GM18870 (cell line): ENCODE measurements around the gene SORBS2.

ENCODE experiments used
- ATAC-seq: cut with Tn5 transposase; IDR thresholded peaks from one replicate; pipeline ENCODE4 v1.9.1; 2021; ENCODE audit warnings: moderate library complexity; ENCODE audit not compliant: unreplicated experiment

Gene SORBS2

DNA sequence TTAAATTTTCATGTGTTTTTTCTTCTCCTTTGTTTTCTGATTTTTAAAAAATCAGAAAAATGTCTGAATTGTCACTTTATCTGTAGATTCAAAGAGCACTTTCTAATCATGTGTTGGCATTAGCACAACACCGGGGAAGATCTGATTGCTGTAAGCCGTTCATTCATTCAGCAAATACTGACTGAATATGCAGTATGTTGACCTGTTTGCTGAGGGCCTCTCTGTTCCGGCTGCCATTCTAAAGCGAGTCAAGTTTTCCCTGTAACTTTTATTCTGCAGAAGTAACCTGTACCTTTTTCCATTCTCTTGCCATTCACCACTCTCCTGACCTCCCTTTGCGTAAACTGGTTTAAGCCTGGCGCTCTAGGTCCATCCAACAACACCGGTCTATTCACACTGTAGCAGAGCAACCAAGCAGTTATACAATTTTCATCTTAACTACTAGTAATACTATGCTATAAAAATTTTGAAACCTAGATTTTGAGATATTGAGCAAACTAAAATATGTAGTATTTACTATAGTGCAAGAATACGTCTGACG is 6.7 kb downstream of the SORBS2 start:
- no peak for ATAC-seq

DNA sequence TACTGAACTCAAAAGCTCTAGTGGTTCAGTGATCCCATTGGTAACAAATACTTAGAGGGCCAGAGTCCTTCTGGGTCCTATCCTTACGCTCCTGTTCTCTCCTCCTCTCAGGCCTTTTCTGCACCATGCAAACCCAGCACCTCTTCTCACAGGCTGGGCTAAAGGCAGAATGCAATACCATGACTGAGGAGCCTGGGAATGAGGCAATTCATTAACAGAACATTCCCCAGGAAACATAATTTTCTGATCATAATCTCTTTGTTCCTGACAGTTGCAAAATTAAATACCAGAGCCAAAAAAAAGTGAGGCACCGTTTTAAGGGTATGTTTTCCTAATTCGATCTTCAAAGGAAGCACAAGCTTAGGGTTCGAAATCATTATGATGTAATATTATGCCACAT is 9.0 kb downstream of the SORBS2 start:
- ATAC-seq = no peak

DNA sequence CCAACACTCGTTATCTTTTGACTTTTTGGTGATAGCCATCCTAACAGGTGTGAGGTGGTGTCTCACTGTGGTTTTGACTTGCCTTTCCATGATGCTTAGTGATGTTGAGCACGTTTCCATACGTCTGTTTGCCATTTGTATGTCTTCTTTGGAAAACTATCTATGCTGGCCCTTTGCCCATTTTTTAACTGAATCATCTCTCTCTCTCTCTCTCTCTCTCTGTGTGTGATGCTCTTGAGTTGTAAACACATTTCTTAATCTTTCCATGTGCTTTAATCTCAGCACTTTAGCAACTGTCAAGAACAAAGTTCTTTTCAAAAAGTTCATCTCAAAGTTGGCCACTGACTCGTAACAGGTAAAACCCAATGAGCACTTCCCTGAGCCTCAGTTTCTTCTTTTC is 10.5 kb downstream of the SORBS2 start:
- ATAC-seq = no peak

DNA sequence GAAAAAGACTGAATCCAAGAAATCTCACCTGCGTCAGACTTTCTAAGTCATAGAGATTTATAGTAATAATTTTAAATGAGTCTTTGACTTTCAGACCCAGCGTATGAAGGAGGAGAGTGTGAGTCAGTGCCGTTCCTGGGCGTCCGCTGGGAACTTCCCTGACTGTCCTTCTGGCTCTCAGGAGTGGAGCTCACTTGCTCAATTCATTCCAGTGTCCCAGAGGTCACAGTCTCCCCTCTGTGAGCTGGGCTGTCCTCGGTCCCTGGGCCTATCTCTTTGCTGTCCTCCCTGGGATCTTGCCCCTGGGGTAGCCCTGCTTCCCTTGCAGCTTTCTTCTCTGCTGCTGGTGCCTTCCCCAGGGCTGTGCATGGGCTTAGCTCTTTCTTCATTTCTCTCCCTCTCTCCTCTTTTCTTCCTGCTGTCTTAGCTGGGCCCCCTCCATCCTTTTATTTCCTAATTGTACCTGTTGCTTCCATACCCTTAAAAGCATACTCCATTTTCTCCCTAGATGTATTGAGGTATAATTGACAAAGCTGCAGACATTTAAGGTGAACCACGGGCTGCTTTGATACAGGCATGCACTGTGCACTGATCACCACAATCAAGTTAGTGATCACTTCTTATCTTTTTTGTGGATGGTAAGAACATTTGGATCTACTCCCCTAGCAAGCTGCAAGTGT is 11.6 kb downstream of the SORBS2 start:
- no peak for ATAC-seq

DNA sequence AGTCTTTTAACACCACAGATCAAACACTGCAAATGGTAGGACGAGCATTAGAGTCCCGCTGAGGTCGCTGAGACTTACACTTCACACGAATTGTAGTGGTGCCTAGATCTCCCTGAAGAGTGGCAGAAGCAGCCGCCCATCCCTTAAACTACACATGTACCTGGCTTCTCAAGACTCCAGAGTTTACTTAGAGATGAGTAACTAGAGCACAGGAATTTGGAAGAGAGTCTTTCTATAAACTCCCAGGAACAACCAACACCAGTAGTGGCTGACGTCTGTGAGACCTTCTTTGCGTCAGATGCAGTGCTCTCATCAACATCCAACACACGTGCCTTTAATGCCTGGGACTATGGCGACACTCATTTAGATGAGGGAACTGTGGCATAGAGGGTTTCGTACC is 12.6 kb downstream of the SORBS2 start:
- ATAC-seq = no peak

DNA sequence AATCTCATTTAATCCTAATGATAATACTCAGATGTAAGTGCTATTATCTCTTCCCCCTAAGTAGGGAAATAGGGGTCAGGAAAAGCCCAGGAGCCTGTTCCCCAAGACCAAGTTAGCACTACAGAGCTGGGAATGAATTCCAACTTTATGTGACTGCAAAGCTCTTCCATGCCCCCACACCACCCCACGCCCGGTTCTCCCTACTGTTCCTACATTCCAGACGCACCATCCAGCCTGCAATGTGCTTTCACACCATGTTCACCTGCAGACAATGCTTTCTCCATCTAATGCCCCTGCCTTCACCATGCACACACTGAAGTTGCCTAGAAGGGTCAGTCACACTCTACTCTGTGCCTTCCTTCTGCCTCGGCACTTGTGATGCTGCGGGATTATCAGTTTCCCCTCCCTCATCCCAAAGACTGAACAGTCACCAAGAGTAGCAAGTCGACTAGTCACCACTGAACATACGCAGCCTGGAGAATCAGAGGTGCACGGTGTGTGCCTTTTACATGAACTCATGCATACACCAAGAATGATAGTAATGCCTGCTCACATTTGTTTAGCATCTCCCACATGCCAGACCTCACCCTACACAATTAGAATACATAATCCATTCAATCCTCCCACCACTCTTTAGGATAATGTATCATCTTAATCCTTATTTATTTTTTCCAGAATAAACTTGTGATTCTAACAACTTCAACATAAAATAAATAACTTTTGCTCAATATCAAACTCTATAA is 14.2 kb downstream of the SORBS2 start:
- ATAC-seq = no peak

DNA sequence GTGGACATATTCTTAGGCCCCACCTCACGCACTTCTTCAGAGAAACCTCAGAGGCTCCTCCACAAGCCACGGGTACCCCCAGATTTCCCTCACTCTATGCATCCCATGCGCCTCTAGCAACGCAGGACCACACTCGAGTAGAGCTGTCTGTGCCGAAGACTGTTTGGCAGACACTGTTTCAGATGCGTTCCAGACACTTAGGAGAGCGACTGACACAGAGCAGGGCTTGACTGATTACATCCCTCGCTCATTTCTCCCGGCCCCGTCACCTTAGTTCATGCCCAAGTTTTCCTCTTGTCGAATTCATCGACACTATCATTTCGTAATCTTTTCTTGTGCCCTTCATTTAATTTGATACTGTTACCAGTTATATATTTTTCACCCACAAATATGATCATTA is 15.0 kb downstream of the SORBS2 start:
- ATAC-seq = no peak

DNA sequence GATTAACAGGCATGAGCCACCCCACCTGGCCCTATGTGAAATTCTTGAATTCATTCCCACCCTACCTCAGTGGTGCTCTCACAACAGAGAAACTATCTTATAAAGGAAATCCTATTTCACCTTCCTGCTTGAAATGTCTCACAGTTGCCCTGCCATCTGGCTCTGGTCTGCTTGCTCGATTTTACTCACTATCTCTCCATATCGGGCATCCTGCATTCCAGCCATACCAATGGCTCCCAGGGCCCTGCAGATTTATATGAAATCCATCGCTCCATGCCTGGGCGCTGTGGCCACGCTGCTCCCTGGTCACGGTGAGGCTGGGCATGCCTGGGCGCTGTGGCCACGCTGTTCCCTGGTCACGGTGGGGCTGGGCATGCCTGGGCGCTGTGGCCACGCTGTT is 15.8 kb downstream of the SORBS2 start:
- no peak for ATAC-seq

DNA sequence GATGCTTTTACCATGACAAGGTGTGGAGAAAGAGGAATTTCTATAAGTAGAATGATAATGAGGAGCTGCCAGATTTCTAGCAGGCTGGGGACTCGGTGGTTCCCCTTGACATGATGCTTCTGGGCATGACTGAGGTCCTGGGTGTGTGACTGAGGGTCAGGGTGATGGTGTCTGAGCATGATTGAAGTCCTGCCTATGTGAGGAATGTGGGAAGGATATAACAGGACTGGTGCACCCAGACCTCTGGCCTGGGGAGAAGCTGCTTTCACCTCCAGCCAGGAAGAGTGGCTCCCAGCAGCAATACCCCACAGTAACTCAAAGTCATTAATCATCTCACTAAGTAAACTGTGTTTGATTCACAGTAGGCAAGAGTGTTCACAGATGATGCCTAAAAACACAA is 17.4 kb downstream of the SORBS2 start:
- ATAC-seq = no peak

DNA sequence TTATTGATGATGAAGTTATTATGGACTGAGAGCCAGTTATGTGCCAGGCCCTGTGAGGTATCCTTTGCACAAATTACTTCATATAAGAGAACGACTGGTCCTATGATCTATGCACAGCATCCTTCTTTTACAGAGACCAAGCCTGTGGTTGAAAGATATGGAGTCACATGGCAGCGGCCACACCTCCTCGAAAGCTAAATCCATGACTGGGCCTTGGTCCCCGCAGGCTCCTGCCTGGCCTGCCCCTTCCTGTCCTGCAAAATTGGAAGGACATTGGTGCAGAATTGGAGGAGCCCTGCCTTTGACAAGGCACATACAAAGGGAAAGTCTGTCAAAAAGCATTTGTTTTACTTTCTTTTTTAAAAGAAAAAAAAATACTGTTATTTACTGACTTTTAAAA is 18.3 kb downstream of the SORBS2 start:
- ATAC-seq = no peak

DNA sequence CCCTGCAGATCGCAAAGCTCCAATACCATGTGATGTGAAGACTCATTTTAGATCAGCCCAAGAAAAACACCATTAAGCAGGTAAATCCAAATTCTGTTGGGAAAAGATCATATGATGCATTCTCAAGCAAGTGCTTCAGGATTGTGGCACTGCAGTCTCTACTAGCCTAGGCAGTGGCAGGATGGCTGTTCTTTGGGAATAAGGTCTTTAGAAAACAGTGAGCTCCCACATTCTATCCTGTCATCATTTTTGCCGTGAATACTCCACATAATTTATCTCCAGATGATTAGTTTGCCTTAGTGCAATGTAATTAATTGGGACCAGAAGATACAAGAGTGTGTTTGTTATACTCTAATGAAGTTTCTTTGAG is 18.9 kb downstream of the SORBS2 start:
- ATAC-seq = no peak

DNA sequence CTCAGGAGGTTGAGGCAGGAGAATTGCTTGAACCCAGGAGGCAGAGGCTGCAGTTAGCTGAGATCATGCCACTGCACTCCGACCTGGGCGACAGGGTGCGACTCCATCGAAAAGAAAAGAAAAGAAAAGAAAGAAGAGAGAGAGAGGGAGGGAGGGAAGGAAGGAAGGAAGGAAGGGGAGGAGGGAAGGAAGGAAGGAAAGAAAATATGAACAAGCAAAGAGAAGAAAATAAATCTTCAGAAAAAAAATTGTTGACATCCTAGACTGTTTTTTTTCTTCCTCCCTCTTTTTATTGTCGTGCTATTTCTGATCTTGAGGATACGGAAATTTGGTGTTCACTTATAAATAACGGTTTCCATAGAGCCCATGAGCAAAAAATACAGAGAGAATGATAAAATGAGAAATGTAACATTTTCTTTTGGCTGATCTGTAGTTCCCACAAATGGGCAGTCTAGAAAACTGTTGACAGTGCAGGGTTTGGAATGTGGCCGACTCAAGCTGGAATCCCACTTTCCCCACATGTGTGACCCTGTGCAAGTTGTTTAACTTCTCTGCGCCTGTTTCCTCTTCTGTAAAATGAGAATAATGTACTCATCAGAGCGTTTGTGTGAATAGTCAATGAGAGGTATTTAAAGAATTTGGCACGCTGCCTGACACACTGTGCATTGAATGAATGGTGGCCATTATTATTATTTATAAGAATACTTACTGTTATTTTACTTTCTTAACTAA is 19.4 kb downstream of the SORBS2 start:
- no peak for ATAC-seq

DNA sequence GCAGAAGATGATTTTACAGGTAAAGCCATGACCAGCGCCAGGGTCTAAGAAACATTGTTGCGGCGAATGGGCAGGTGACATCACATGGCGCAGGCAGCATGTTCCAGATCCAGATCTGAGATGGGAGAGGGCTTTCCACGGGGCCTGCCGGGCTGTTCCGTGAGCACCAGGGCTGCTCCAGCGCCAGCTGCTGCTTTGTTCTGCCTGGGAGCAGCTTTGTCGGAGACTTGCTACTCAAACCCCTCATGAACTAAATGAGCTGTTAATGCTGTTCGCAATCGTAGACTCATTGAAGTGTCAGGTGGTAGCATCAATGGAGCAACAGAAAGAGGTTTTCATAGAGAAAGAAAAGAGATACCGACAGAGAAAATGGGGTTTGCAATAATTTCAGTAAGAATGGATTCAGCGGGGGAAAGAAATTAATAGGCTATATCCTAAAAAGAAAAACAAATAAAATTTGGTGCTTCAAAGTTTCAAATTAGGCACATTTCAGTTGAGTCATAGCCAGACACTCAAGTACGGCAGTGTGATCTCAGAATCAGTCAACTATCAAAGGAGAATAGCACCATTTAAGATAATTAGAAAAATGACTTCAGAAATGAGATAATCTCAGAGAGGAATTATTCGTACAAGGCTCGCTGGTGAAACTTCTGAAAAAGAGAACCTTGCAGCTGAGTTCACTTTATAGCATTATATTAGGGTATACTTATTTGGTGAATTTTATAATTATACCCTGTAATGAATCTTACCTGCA is 23.9 kb downstream of the SORBS2 start:
- no peak for ATAC-seq

DNA sequence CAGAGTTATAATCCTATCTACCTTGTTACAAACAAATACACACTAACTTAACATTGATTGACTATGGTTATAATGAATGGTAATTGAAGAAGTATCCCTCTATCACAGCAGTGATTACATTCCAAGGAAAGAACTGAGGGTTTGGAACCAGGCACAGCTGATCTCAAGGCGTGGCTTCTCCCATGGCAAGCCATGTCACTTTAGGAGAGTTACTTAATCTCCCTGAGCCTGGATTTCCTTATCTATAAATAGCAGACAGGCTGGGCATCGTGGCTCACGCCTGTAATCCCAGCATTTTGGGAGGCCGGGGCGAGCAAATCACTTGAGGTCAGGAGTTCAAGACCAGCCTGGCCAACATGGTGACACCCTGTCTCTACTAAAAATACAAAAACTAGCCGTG is 25.6 kb downstream of the SORBS2 start:
- no peak for ATAC-seq

DNA sequence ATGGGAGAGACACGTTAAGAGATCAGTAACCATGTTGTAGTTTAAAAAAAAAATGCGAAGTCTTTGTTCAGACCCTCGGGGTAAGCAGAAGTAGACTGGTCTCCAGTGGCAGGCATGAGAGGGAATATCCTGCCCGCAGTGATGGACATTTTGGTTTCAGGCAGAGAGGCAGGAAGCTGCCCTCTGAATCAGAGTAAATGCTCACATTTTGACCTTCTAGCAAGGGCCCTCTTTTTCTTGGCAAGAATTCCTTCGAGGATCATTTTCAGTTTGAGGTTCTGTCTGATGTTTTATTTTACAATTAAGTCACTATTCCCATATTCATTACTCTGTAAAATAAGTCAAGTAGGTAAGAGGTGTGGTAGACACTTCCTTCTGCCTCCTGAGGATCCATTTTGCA is 28.4 kb downstream of the SORBS2 start:
- no peak for ATAC-seq

DNA sequence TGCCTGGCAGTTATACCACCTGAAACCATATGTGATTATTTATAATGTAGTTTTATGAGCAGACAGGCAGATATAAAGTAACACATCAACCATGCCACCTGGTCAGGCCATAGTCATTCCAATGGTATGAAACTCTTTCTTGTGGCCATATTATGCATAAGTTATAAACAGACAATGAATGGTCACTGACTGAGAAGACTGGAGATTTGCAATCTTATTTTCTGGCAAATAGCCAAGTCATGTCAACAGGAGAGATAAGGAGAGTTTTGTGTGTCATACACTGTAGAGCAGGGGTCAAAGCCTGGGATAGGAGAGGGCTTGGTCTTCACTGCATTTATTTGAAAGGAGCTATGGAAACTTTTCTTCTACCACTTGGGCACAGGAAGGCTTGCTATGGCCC is 29.5 kb downstream of the SORBS2 start:
- ATAC-seq = no peak

DNA sequence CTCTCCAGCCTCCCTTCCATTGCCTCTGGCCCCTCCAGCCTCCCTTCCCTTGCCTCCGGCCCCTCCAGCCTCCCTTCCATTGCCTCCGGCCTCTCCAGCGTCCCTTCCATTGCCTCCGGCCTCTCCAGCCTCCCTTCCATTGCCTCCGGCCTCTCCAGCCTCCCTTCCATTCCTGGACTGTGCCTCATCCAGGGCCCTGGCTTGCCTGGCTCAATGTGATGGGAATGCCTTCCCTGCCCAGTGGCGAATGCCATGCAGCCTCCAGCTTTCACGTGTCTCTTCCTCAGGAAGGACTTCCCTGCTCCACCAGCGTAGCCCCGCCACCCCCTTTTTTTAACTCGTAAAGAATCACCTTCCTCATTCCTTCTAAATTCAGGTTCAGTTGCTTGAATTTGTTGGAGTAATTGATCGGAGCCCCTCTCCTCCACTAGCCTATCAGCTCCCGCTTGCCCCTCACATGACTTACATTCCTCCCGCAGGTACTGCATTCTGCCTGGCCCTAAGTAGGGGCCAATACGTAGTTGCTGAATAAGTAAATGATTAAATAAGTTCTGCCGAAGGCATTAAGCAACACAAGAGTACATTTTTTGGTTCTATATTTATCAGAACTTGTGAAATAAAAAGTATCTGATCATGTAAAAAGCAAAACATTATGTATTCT is 30.3 kb downstream of the SORBS2 start:
- no peak for ATAC-seq

DNA sequence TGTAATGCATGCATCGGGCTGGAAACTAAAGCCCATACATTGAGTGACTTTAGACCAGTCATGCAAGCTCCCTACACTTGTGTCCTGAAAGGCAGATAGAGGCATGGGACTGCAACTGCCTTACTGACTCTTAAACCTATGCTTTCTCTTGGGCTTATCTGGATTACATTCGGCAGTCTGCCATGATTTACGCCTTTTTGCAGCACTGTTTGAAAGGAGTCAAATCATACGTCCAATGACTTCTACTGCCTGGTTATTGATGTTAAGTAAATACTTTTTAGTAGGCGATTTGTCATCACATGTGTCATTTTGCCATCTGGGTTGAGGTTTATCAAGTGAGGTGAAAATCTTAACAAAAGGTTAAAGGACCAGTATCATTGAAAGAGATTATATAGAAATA is 31.5 kb downstream of the SORBS2 start:
- ATAC-seq = no peak

DNA sequence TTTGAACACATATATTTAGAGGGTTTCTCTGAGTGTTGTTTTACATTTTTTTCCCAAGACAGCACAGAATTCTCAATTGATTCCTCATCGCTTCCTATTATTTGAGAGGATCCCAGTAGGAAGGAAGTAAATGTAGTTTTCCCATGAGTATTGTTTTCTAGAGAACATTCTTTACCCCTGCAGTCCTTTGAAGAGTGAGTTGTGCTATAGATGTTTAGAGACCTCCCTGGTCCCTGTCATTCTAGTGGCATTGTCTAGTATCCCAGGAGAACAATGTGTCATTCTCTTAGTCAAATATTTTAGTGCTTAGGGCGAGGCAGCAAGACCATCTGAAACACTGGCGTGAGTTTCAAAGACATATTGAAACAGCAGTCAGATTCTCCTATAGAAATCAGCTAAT is 32.5 kb downstream of the SORBS2 start:
- ATAC-seq = no peak

DNA sequence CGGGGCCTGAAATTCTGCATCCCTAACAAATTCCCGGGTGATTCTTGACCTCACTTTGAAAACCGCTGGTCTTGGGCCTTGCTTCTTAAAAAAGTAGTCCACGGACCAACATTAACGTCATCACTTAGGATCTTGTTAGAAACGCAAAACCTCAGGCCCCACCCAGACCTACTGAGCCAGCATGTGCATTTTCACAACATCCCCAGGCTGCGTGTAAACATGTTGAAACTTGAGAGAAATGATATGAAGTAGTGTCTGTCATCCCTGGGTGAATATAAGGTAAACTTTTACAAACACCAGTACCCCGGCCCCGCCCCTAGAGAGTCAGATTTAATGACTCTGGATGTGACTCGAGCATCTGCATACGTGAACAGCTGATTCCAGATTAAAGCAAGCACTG is 33.7 kb downstream of the SORBS2 start:
- no peak for ATAC-seq
